HG03064 (cell line): ENCODE data around the gene SEMA3D.
"Not testable (repeated sequence)": the region's sequence is repeated elsewhere in the genome, so short reads cannot be mapped to it uniquely, and the experiment has no call there.

Source experiments
- ATAC-seq: cut with Tn5 transposase; IDR thresholded peaks from one replicate; pipeline ENCODE4 v1.9.1; 2021; ENCODE audit warnings: low read depth; ENCODE audit not compliant: unreplicated experiment

The SEMA3D gene

DNA sequence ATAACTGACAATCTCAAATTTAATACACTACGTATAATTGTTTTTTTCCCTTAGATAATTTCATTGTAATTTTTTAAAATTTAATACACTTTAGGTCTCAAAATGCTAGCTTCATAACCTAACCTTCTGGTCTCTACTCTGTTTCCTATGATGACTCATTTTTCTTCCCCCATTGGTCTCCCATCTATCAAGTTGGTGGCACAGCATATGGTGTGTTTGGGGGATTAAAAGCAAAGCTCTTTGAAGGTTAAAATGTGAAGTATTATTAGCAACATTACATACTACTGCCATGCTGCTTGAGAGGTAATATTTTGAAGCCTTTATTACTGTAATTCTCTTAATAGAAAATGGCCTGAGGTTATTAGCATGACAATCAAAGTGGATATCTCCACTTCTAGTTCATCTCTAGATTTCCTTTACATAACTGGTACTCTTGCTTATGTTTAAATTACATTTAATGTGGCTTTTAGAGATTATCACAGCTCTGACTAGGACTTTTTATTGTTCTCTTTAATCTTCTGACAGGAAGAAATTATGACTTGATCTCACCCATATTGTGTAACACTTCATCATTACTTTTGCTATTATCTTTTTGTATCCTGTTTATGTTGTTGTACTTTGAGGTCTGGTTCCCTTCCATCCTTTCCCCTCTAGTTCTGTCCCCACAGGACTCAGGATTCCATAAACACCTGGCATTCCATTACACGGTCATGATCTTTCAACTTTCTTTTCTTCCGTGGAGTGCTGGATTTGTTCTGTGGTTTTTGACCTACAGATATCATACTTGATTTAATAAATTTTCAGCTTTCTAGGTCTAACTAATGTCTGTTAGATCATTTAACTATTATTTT lies 185.1 kb downstream of the SEMA3D start:
- ATAC-seq: no peak

DNA sequence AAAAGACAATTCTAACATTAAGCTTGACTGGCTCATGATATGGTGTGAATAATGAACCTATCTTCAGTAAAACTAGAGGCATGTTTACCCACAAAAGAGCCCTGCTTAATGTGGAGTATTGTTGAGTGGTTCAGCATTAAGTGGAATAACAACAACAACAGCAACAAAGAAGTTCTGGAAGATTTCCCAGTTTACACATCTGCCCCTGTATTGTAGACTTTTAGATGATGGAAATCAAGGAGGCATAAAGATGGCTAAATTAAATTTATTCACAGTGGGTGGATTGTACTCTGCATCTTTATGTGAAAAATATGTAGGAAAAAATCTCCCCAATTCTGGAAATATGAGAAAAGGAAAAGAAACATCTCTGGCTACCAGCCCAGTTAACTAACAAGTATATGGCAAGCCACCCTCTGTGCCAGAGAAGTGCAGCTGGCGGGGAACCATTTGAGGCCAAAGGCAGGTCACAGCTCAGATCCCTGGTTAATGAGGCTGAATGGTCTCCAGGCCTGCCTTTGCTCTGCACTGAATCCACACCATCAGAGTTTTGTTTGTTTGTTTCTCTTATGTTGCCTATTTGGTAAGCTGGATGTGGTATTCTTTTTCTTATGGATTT lies 186.0 kb downstream of the SEMA3D start:
- no peak for ATAC-seq

GRCh38 chr7:84999450-84999849 lies 187.4 kb downstream of the SEMA3D start:
- ATAC-seq: no peak

- ATAC-seq: no peak
These were observed 188.2 kb downstream of the SEMA3D start for GRCh38 chr7:84998665-84999064.

DNA sequence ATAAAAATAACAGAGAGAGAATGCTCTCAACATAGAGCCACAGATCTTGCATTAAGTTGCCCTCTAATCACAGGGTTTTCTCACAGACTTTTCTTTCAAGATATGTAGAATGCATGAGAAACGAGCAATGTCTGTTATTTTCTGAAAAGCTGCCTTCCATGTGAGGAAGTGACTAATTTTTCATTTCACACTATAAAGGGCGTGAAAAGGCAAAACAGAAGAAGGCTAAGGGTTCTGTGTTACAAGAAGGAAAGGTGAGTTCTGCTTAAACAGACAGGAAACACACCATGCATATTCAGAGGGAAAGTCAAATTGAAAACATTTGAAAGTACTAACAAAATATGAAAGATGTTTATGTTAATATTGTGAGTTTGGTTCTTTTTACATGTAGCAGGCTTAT lies 189.2 kb downstream of the SEMA3D start:
- ATAC-seq: no peak

GRCh38 chr7:84992954-84993353 lies 193.9 kb downstream of the SEMA3D start:
- not testable (repeated sequence) for ATAC-seq

GRCh38 chr7:84985073-84985784 lies 201.6 kb downstream of the SEMA3D start:
- ATAC-seq: no peak

- no peak for ATAC-seq
These were observed 204.7 kb downstream of the SEMA3D start for GRCh38 chr7:84982199-84982598.

DNA sequence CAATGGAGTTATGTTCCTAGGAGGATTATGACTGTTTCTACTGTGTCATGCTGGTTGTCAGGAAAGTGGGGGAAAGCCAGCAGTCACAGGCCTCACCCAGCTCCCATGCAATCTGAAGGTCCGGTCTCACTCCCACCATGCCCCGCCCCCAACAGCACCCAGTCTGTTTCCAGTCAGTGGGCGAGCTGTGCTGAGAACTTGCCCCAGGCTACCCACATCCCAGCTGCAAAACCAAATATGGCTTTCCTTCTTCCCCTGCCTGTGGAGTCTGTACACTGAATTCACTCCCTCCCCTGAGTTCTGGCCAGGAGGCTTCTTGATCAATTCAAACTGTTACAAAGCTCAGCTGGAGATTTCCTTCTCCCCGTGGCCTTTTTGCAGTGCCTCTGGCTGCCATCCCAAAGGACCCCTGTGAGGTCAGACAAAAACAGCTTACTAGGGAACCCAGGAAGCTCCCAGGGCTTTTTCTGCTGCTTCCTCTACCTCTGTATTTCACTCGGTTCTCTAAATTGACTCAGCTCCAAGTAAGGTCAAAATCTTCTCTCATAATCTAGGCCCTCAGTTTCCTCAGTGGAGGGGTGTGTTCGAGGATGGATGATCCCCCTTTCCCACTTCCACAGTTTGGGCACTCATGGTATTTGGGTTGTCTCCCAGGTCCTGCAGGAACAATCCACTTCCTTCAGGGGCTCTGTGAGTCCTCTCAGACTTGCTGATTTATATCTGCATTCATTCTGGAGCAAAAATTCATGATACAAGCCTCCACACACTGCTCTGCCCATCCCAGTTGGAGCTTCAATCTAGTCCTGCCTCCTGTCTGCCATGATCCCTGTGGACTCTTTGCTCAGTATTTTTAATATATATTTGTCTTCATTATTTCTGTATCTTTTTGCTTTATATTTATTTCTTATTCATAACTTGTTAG lies 205.5 kb downstream of the SEMA3D start:
- ATAC-seq: no peak

DNA sequence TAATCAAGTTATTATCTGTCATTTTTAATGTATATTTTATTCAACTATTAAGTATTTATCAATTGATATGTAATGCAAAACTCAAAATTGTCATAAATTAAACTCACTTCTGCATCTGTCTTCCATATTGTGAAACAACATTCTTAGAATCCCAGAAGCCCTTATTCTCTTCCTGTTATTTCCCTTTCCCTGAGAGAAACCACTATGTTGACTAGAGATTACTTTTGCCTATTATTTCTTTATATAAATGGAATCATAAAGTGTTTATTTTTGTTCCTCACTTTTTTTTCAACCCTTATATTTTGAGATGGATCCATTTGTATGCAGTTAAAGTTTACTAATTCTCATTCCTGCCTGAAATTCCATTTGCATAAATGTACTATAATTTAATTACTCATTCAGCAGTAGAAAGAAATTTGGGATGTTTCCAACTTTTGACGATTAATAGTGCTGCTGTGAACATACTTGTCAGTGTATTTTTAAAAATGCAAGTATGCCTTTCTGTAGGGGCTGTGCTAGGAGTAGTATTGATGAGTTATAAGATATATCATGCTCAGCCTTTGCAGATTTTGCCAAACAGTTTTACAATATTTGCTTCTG lies 211.2 kb downstream of the SEMA3D start:
- ATAC-seq: no peak

DNA sequence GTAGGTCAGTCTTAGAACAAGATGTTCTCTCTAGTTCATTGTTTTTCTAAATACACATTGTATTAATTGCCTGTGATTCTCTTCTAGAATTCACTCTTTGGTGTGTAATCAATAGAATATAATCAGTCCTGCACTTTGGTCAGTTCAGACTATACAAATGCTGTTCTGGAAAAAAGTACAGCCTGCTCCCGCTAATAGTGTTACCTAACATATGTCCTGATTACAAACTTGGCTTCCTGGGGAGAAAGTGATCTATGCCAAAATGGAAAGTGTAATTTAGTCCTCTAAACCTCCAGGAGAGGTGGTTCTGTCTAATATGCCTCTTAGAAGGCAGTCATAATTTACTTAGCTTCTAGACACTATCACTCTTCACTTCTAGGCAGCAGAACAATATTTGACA lies 215.5 kb downstream of the SEMA3D start:
- no peak for ATAC-seq

DNA sequence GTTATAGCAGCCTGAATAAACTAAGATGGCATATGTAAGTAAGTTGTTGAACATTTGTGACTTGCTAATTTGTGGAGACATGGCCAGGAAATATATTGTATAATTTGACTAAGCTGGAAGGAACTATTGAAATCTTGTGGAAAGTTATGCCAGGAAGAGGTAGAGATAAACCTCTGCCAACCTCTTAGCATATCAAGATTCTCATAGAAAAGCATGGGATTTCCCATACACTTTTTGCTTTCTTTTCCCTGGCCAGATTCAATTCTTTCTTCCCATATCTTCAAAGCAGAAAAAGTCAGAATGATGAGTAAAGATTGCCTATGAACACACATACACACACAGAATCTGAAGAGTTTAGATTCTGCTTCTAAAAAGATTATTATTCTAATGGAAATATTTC lies 216.2 kb downstream of the SEMA3D start:
- ATAC-seq: no peak

DNA sequence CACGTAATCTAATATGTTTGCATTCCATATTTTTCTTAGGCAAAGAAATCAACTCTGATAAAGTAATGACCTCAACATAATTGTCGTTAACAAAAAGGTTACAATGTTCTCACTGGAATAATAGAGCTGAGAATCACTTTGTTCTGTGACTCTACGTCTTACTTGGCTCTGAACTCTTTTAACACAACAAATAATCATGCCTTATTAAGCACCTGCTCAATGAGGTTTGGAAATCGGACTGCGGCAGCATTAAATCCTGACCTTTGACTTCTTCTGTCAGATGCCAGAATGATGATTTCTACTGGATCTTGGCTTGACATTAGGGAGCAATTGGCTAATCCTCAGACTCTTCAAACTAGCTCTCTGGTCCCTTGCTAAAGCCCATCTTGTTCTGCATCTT lies 233.6 kb downstream of the SEMA3D start:
- ATAC-seq: no peak

- ATAC-seq: no peak
These were observed 236.0 kb downstream of the SEMA3D start for GRCh38 chr7:84950836-84951235.

DNA sequence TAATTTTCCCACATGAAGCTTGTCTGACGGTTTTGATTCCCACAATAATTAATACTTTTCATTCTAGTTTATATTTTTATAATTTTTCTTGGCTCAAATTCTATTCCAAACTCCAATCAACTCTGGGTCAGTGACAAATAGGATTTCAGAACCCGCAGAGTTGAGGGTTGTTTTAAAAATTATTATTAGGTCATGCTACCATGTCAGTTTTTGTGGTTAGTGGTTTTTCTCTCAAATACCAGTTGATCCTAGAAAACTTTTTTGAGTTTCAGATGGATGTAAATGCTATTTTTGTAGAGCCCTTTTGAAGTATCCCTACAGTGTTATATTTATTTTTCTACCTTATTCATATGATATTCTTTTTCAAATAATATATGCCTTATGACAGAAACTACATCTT lies 237.4 kb downstream of the SEMA3D start:
- ATAC-seq: no peak

DNA sequence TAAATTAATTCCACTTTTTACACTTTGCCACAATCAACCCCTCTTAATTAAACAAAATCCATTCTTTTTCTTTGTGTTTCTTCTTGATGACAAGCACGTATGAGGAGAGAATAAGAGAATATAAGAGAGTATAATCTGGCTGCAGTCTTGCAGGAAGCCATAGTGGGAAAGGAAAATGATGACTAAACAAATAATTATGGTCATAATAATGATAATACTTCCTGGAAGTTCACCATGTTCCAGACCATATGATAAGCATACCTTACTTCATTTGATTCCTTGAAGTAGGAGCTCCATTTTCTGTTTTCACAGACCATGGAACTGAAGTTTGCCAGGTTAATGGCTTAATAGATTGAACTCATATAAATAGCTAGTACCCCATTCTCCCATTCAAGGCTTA lies 237.8 kb downstream of the SEMA3D start:
- no peak for ATAC-seq

DNA sequence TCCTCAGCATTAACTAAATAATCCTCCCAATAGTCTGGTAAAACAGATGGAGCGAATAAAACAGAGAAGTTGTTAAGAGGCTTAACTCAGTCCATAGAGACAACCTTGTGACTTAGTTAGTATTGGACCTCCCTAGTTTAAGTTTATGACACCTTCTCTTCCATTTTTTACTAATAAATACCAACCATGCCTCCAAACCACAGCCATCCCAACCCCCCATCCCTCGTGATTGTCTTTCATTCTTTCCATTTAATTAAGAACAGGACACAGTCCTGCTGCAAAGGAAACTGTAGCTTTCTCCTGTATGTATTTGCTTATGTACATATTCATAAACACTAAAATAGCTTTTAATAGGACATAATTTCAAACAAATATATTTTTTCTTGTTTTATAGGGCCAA lies 238.2 kb downstream of the SEMA3D start:
- ATAC-seq: no peak

- no peak for ATAC-seq
These were observed 240.3 kb downstream of the SEMA3D start for GRCh38 chr7:84946549-84946948.
